ENCODE data around the gene AMPD3. TPM values are rescaled to one million over a fixed set of nuclear protein-coding genes. Genes with fewer than 3 reads are reported as not detected.

Gene AMPD3
- total RNA-seq, 2 donors from 2014 or later = 12.0 to 15.0 TPM

DNA sequence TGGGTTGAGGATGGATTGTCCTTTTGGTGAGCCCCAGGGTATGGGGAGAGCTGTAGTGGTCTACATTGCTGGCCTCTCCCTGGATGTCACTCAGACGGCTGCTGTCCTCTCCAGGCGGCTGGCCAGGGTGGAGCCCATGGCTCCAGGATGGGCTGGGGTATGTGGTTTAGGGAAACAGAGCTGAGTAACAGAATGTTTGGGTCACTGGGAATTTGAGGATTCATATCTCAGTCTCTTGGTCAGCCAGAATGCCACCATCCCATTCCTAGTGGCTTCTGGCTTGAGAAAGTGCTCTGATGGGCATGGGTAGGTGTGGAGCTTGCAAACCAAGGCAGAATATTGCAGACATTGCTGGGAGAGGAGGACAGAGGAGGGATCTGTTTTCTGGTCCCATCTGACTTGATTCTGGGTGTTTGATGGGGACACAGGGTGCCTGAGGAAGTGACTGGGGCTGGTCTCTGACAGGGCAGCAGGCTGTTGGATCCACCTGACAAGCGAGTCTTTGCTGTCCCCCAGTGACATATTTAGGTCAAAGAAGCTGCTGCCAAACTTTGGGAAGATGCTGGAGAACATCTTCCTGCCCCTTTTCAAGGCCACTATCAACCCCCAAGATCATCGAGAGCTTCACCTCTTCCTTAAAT is 41.4 kb downstream of the AMPD3 start:
- no peak for DNase-seq

DNA sequence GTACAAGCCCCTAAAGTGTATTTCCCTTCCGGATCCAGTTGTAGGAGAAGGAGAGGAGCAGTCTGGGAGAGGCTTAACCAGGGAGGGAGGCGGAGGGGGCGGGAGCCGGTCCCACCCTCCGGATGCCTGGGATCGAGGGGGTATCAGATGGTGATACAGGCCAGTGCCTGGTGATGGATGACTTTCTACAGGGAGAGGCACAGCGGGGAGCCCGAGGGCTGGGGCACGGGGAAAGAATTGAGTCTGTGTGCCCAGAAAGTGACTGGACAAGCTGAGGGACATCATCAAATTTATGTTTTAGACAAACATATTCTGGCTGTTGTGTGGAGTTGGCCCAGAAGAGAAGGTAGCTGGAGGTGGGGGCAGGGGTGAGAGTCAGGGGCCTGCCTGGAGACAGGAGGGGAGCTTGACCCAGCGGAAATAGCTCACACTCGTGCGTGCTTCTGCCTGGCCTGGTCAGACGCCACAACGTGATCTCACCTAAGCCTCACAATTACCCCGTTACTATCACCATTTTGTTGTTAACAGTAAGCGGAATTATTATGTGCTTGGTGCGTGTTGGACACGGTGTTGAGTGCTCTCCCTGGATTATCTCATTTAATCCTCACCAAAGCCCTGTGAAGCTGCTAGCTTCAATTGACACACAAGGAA is 42.4 kb downstream of the AMPD3 start:
- ATAC-seq (no peak), DNase-seq (no peak)
- intact Hi-C loops (cut with DNase I, micrococcal nuclease) = no loop called here

More for the DNA sequence above, 41.4 kb downstream of the AMPD3 start:
- intact Hi-C loops (cut with DNase I, micrococcal nuclease) = no loop called here
- ATAC-seq = no peak

DNA sequence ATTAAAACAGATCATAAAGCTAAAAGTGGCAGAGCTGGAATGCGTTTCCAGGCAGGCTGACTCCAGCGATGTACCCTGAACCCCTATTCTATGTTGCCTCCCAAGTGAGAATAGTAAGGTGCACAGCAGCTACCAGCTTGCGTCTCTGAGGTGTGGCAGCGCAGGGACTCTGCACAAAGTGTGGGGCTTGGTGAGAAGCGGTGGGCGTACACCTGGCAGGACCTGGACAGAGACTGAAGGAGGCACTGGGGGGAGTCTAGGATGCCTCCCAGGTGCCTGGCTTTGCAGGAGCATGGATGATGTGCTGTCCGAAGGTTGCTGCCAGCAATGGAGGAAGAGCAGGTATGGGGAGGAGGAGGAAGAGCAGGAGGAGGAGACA is 42.9 kb downstream of the AMPD3 start:
- intact Hi-C loops (cut with DNase I, micrococcal nuclease) = no loop called here
- ATAC-seq (no peak), DNase-seq (no peak)

DNA sequence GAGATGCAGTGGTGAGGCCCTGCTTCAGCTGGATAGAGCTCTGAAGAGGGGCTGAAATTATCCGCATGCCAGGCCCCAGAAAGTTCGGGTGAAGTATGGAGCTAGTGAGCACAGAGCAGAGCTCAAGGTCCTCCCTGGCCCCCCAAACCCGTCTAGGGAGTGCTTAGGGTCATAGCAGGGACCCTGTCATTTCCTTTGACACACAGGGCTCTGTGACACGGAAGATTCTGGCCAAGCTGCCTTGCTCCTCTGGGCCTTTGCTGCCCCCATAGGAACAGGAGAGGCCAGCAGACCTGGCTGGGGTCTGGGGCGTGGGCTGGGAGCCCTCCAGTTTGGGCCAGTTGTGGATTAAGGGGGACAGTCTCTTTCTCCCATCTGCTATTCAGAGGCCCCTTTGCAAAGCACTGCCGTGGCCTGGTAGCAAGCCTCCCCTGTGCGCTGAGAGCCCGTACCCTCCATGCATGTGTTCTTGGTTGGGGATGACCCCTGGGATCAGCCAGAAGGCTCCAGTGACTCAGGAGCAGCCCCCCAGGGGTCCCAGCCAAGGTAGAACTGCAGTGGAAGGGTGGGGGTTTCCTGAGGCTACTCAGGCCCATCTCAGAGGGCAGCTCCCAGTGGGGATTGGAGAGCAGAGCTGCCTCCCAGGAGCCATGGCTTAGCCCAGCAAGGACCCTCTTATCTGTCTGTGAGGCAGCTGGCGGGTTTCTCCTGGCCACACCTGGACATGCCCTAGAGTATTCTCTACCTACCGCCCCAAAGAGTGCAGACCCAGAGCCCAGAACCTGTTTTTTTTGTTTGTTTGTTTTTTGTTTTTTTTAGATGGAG is 43.6 kb downstream of the AMPD3 start:
- no peak for DNase-seq
- intact Hi-C loops (cut with DNase I, micrococcal nuclease) = no loop called here
- ATAC-seq = no peak

DNA sequence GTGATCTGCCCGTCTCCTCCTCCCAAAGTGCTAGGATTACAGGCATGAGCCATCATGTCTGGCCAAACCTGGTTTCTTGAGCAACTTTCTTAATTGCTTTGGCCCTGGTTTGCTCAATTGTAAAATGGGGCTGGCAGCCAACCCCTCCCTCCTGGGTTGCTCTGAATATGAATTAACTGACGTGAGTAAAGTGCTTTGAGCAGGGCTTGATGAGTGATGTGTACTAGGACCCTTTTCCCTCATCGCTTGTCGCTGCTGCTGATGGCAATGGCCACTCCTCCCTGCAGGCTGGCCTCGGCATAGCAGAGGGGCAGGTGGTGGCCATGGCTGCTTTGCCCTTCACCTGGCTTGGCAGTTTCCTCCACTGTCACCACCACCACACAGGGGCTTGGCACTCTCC is 44.4 kb downstream of the AMPD3 start:
- DNase-seq (no peak), ATAC-seq (no peak)
- intact Hi-C loops (cut with DNase I, micrococcal nuclease) = no loop called here

DNA sequence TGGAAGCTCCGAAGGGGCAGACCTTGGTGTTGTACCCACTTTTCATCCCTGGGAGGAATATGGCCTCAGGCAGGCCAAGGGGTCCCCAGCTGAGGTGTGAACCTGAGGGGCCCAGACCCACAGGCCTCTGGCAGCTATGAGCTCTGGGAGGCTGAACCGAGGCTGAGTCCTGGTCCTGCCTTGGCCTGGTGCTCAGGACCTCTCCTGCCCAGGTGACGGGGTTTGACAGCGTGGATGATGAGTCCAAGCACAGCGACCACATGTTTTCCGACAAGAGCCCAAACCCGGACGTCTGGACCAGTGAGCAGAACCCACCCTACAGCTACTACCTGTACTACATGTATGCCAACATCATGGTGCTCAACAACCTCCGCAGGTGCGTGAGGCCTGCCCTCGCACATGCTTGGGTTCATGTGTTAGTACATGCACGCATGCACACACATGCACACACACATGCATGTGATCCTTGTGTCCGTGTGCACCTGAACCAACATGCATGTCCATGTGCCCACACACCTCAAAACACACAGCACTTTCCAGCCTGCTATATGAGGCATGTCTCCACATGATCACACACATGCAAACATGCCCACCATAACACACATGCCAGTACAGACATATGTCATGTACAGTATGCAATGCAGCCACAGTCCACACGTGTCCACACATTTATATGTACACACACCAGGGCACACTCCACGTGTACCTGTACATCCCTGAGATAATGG is 45.0 kb downstream of the AMPD3 start:
- DNase-seq (no peak), ATAC-seq (no peak)
- intact Hi-C loops (cut with DNase I, micrococcal nuclease) = no loop called here

DNA sequence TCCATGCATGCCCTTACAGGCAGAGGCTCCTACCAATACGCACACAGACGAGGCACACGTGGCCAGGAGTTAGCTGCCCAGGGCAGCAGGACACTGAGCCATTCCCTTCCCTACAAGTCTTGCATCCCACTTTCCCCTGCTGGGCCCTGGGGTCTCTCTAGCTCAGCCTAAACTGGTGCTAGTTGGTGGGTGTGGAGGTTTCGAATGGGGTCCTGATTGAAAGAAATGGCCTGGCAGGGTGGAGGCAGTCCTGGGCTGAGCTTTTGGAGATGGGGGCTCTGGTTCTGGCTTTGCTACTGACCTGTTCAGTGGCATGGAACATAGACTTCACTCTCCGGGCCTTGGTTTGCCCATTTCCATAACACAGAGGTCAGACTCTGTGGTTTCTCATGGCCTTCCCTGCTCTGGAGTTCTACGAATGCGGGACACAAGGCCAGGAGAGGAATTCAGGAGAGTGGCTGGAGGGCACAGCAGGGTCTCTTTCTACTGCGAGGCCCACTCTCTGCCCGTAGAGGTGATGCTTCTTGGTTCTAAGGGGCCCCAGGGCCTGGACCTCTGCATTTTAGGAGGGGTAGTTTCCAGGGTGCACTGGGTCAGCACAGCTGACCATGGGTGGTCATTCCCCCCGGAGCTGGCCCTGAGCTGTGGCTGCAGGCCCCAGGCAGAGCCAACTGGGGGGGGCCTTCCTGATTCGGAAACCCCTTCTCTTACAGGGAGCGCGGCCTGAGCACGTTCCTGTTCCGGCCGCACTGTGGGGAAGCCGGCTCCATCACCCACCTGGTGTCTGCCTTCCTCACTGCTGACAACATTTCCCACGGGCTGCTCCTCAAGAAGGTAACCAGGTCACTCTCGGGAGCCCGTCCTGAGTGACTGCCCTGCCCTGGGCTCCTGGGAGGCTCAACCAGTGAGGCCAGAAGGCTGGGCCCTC is 46.0 kb downstream of the AMPD3 start:
- intact Hi-C loops (cut with DNase I, micrococcal nuclease) = no loop called here
- DNase-seq (no peak), ATAC-seq (no peak)

DNA sequence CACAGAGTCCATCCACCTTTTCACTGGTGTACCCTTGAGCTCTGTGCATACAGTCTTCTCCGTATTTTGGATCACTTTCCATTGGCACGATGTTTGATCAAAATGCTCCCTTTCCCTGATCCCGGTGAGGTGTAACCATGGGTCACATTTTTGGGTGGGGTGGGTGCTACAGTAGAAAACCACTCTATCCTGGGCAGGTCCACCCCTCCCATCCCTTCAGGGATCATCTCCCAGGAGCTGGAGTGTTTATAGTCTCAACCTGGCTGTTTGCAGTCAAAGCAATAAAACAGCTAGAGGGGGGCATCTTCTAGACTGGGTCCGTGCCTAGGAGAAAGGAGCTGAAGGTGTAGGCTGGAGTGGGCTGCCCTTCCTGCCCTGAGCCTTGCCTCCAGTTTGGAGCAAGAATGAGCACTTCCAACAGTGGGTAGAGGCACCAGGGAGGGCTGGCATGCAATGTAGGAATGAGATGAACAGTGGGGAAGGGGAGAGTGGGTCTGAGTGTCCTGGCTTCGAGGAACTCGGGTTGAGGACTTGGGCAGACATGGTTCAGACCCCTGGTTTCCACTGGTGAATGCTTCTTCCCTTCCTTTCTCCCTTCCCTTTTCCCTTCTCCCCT is 47.1 kb downstream of the AMPD3 start:
- DNase-seq = no peak
- intact Hi-C loops (cut with DNase I, micrococcal nuclease) = no loop called here
- ATAC-seq = no peak

DNA sequence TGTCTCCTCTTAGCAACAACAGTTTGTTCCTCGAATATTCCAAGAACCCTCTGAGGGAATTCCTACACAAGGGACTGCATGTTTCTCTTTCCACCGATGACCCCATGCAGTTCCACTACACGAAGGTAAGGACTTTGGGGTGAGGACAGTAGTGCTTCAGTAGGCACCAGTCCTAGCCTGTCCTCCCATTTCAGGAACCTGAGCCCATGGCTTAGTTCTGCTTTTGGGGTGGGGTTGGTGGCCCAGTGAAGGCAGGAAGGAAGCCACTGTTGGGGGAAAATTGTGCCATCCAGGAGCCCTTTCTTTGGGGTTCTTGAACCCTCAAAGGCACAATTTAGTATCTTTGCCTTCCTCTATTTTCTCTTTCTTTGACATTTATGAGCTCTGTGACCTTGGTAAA is 47.7 kb downstream of the AMPD3 start:
- no peak for DNase-seq
- intact Hi-C loops (cut with DNase I, micrococcal nuclease) = no loop called here
- ATAC-seq = no peak

DNA sequence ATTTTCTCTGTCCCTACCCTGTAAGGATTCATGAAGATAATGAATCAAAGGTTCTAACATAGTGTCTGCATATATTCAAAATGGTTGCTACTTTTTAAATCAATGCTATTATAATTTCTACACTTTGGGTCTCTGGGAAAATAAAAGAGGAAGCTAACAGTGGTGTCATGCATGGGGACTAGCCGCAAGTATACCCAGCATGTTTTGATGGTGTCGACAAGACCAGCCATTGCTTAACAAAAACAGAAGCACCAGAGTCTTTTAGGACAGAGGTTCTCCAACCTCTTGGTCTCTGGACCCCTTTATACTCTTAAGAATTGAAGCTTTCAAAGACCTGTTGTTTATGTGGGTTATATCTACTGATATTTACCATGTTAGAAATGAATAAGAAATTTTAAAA is 48.2 kb downstream of the AMPD3 start:
- intact Hi-C loops (cut with DNase I, micrococcal nuclease) = no loop called here
- DNase-seq (no peak), ATAC-seq (no peak)

DNA sequence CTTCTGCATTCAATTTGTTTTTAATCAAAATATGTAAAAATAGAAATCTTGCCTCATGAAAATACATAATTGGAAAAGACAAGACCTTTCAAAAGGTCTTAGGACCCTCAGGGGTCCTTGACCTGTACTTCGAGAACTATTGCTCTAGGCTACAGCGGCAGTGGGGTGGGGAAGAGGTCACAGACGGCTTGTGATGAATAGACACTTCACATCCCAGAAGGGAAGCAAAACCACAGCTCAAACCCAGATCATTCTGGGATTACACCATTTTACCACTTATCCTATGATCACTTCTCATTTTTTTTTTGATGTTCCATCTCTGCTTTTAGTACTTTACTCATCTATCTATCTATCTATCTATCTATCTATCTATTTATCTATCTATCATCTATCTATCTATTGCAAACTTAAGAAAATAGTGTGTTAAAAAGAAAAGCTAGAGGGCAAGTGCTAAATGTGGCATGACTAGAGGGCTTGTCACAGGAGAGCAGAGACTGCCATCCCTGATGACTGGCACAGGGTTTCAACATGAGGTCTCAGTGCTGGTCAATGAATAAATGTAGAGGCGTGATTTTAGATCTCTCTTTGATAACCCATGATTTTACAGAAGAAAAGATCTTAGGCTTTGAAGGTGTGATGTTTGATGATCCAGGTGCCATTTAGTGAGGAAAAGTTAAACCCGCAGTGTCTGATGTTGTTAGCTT is 48.9 kb downstream of the AMPD3 start:
- no peak for ATAC-seq
- DNase-seq = no peak
- intact Hi-C loops (cut with DNase I, micrococcal nuclease) = no loop called here

DNA sequence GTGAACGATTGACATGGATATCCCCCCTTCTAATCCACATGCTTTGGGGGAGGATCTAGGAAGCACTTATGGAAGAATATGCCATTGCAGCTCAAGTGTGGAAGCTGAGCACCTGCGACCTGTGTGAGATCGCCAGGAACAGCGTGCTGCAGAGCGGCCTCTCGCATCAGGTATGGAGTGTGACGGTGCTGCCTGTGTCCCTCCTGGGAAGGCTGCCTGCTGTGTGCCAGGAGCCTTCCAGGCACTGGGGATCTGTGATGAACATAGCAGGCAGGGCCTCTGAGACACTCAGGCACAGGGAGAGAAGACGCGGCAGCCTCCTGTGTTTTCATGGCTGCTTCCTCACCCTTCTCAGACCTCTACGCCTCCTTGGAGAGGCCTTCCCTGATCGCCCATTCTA is 49.4 kb downstream of the AMPD3 start:
- intact Hi-C loops (cut with DNase I, micrococcal nuclease) = no loop called here
- no peak for DNase-seq
- no peak for ATAC-seq

DNA sequence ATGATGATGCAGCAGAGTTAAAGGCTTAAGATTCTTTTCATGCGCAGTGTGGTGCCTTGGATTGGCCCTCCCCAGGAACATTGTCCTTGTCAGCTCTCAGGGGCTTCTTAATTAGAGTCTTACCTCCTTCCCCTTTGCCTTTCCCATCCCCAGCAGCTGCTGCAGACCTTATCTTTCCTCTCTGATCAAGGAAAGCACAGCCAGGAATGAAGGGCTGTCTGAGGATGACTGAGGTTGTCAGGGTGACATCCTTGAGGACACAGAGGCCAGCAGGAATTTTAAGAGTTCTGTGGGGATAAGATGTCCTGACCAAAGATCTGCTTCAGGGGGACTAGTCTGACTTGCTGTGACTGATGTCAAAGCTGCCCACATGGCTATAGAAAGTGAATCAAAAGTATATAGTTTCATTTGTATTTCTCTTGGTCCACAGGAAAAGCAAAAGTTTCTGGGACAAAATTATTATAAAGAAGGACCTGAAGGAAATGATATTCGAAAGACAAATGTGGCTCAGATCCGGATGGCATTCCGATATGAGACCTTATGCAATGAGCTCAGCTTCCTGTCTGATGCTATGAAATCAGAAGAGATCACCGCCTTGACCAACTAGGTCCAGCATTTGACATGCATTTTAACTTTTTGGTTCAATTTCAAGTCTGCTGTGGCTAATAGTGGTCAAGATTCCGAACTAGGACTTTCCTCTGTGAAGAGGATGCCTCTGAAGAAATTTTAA is 50.4 kb downstream of the AMPD3 start:
- DNase-seq (no peak), ATAC-seq (no peak)
- intact Hi-C loops (cut with DNase I, micrococcal nuclease) = no loop called here

DNA sequence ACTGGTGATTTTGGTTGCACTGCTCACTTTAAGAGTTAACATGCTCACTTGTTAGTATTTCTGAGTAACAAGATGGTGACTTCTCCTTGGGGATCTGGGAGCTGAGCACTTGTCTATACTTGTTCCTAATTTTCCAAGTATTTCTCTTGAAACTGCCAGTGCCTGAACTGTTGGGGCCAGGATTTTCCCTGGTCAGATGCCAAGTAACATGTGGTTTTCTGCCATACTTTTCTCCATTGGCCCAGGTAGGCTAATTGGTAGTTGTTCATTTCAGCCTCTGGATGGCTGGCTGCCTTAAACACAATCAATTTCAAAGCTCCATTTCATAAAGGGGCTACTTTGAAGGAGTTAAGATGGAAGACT is 50.9 kb downstream of the AMPD3 start:
- intact Hi-C loops (cut with DNase I, micrococcal nuclease) = no loop called here
- ATAC-seq = no peak
- no peak for DNase-seq

DNA sequence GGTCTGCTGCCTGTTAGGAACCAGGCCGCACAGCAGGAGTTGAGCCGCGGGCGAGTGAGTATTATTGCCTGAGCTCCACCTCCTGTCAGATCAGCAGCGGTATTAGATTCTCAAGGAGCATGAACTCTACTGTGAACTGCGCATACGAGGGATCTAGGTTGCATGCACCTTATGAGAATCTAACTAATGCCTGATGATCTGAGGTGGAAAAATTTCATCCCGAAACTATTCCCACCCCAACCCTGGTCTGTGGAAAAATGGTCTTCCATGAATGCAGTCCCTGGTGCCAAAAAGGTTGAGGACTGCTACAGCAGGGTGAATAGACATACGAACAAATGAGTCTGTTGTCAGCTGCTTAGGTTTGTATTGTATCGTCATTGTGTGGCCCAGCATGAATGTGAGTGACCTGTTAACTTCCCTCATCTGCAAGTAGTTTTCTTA is 56.1 kb downstream of the AMPD3 start:
- ATAC-seq = no peak
- no peak for DNase-seq
- intact Hi-C loops (cut with DNase I, micrococcal nuclease) = no loop called here

DNA sequence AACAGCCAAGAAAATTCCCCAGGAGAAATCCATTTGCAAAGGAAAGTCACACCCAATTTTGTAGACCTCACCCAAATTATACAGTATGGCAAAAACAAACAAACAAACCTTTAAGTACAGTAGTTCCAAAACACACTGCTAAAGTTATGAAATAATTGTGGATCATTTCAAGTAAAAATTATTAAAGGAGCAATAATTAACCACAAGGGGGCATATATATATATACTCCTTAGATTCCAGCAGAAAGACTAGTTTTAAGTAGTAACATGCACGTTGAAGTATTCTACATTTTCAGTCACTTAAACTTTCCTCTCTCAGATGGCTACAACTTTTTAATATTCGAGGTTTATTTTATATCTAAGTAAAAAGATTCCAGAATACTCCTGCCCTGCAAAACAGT is 59.1 kb downstream of the AMPD3 start:
- no peak for ATAC-seq
- intact Hi-C loops (cut with DNase I, micrococcal nuclease) = no loop called here
- DNase-seq = no peak

DNA sequence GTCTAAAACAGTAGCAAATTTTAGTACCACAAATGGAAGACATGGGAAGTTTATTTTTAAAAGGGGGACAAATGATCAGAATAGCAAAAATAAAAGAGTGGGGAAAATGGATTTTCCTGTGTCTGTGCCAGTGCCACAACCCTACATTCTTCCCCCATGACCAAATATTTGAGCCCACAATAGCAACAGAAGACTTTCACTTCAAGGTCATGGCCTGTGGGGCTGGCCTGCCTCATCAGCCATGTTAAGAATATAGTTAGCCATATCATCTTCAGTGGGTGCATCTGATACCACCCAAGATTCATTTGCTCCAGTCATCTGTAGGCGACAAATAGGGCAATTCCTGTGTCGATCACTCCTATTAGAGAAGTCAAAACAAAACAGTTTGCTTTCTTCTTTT is 59.6 kb downstream of the AMPD3 start:
- DNase-seq (no peak), ATAC-seq (no peak)
- intact Hi-C loops (cut with DNase I, micrococcal nuclease) = no loop called here
